GM20431 (cell line): ENCODE measurements around the gene TGM4.

Experiments
- in situ Hi-C: fragments of 300-500 bp; cut with MseI, MboI; formaldehyde crosslinking; loops from one replicate; pipeline ENCODE4 v1.15.0; 2020; ENCODE audit warnings: low sequenced_read_pairs; ENCODE audit not compliant: unreplicated experiment

TGM4 gene

GRCh38 chr3:44877333-44877732 lies 2.9 kb downstream of the TGM4 start:
- in situ Hi-C loops: no loop called here

- in situ Hi-C loops: no loop called here
Observed at GRCh38 chr3:44880284-44880683, 5.9 kb downstream of the TGM4 start.

GRCh38 chr3:44883213-44883955 lies 9.0 kb downstream of the TGM4 start:
- in situ Hi-C loops: no loop called here

GRCh38 chr3:44883999-44884431 lies 9.6 kb downstream of the TGM4 start:
- in situ Hi-C loops: no loop called here

- in situ Hi-C loops: no loop called here
Observed at GRCh38 chr3:44885618-44886017, 11.2 kb downstream of the TGM4 start.

- in situ Hi-C loops: no loop called here
Observed at GRCh38 chr3:44886561-44886960, 12.2 kb downstream of the TGM4 start.

GRCh38 chr3:44887101-44887500 lies 12.7 kb downstream of the TGM4 start:
- in situ Hi-C loops: no loop called here

GRCh38 chr3:44890258-44890657 lies 15.8 kb downstream of the TGM4 start:
- in situ Hi-C loops: no loop called here

GRCh38 chr3:44890852-44891251 lies 16.4 kb downstream of the TGM4 start:
- in situ Hi-C loops: no loop called here

- in situ Hi-C loops: no loop called here
Observed at GRCh38 chr3:44892689-44893088, 18.3 kb downstream of the TGM4 start.

GRCh38 chr3:44893097-44893496 lies 18.7 kb downstream of the TGM4 start:
- in situ Hi-C loops: no loop called here

- in situ Hi-C loops: no loop called here
Observed at GRCh38 chr3:44894485-44894884, 20.1 kb downstream of the TGM4 start.

- in situ Hi-C loops: no loop called here
Observed at GRCh38 chr3:44896440-44896839, 22.0 kb downstream of the TGM4 start.

GRCh38 chr3:44899683-44900367 lies 25.4 kb downstream of the TGM4 start:
- in situ Hi-C loops: no loop called here

GRCh38 chr3:44902628-44903027 lies 28.2 kb downstream of the TGM4 start:
- in situ Hi-C loops: no loop called here

GRCh38 chr3:44903314-44903713 lies 28.9 kb downstream of the TGM4 start:
- in situ Hi-C loops: no loop called here

GRCh38 chr3:44903751-44904150 lies 29.3 kb downstream of the TGM4 start:
- in situ Hi-C loops: no loop called here

GRCh38 chr3:44905446-44906157 lies 31.2 kb downstream of the TGM4 start:
- in situ Hi-C loops: no loop called here

- in situ Hi-C loops: no loop called here
Observed at GRCh38 chr3:44906997-44907396, 32.6 kb downstream of the TGM4 start.

- in situ Hi-C loops: no loop called here
Observed at GRCh38 chr3:44907612-44908011, 33.2 kb downstream of the TGM4 start.

- in situ Hi-C loops: no loop called here
Observed at GRCh38 chr3:44909063-44909462, 34.7 kb downstream of the TGM4 start.
